Keratinocyte (primary cell): ENCODE results near the gene AMACR.

ENCODE experiments used
- CTCF ChIP-seq, 3 experiments: IDR thresholded peaks in 1 of 3; conservative IDR thresholded peaks in 1 of 3; optimal IDR thresholded peaks in 1 of 3; 2 replicates in 2 of 3; 3 replicates in 1 of 3; pipeline versions ENCODE3 to v1.5.1; 2011; ENCODE audit warnings: low read length in 3 of 3, mild to moderate bottlenecking in 3 of 3, moderate library complexity in 2 of 3, control low read depth in 1 of 3, inconsistent platforms in 1 of 3; ENCODE audit not compliant: insufficient read depth in 2 of 3; ENCODE audit errors: extremely low read depth in 1 of 3
- EZH2 ChIP-seq: IDR thresholded peaks from one replicate; pipeline ENCODE4 v1.6.1; 2012; ENCODE audit warnings: inconsistent platforms, mild to moderate bottlenecking, low read length, moderate library complexity

- TF ChIP-seq CTCF (optimal IDR thresholded peaks at IDR 0.05 in 1 of 3, IDR thresholded peaks at IDR 0.05 in 1 of 3, conservative IDR thresholded peaks at IDR 0.05 in 1 of 3; ENCODE audit: extremely low read depth in 1 of 3, insufficient read depth in 2 of 3, low read length in 3 of 3): no peak
- TF ChIP-seq EZH2: no peak
These were observed 22.2 kb upstream of the AMACR start for GRCh38 chr5:34030048-34030447.
